K562 (cell line): ENCODE data around the gene INKA2. TPM values are rescaled to one million over a fixed set of nuclear protein-coding genes. Genes with fewer than 3 reads are reported as not detected.

Experiments
- CBX5 ChIP-seq: IDR thresholded peaks from 2 replicates; pipeline ENCODE4 v1.6.1; 2014; ENCODE audit warnings: low read depth, borderline replicate concordance
- CBX8 ChIP-seq: fragments of 200-600 bp; sonication (generic); IDR thresholded peaks from 2 replicates; pipeline ENCODE4 v1.6.1; 2012; ENCODE audit warnings: borderline replicate concordance, mixed run types, low read depth, mild to moderate bottlenecking, moderate library complexity, mixed read lengths, low read length, control low read depth, inconsistent platforms; ENCODE audit not compliant: poor library complexity, severe bottlenecking; ENCODE audit errors: extremely low read depth
- CREB3 ChIP-seq: fragments of 450-650 bp; conservative IDR thresholded peaks from 2 replicates; pipeline ENCODE4 v1.6.1; 2016; ENCODE audit warnings: missing genetic modification characterization, low read depth, mild to moderate bottlenecking, missing compliant biosample characterization, moderate library complexity
- ELF4 ChIP-seq: fragments of 450-650 bp; formaldehyde crosslinking; IDR thresholded peaks from 2 replicates; pipeline ENCODE4 v1.4.0; 2022; ENCODE audit warnings: missing genetic modification characterization
- ELK3 ChIP-seq: fragments of 450-650 bp; formaldehyde crosslinking; IDR thresholded peaks from 2 replicates; pipeline ENCODE4 v1.4.0; 2020; ENCODE audit warnings: mild to moderate bottlenecking
- GABPA ChIP-seq: fragments of 200-800 bp; sonication (Bioruptor generic); conservative IDR thresholded peaks from 2 replicates; pipeline ENCODE4 v1.6.1; 2016; ENCODE audit warnings: low read depth, missing genetic modification characterization, missing compliant biosample characterization
- HEY1 ChIP-seq: fragments of 250-450 bp; sonication (Bioruptor Pico); IDR thresholded peaks from 2 replicates; pipeline ENCODE4 v1.5.0; 2020; ENCODE audit warnings: mild to moderate bottlenecking, moderate library complexity, borderline replicate concordance
- MLX ChIP-seq, 2 experiments: fragments of 450-650 bp in 1 of 2; sonication (generic) in 1 of 2; formaldehyde crosslinking; conservative IDR thresholded peaks; 2 replicates each; pipeline versions ENCODE4 v1.4.0 to v1.8.1; 2020 to 2022; ENCODE audit warnings: mild to moderate bottlenecking in 1 of 2, missing genetic modification reagents in 1 of 2
- NBN ChIP-seq: fragments of 450-650 bp; IDR thresholded peaks from 2 replicates; pipeline ENCODE4 v1.6.1; 2016; ENCODE audit warnings: low read depth, mild to moderate bottlenecking
- PHB2 ChIP-seq: fragments of 450-650 bp; IDR thresholded peaks from 2 replicates; pipeline ENCODE4 v1.6.1; 2017; ENCODE audit warnings: low read depth
- RBBP5 ChIP-seq: fragments of 200-600 bp; sonication (generic); IDR thresholded peaks from 2 replicates; pipeline ENCODE4 v1.6.1; 2012; ENCODE audit warnings: borderline replicate concordance, mild to moderate bottlenecking, low read length, control low read depth, inconsistent platforms; ENCODE audit not compliant: insufficient read depth, poor library complexity, severe bottlenecking
- SUPT5H ChIP-seq: fragments of 450-650 bp; IDR thresholded peaks from 2 replicates; pipeline ENCODE4 v1.6.1; 2016
- VEZF1 ChIP-seq: fragments of 200-800 bp; sonication (Bioruptor generic); IDR thresholded peaks from 2 replicates; pipeline ENCODE4 v1.6.1; 2017; ENCODE audit warnings: missing genetic modification characterization, missing compliant biosample characterization
- ZMIZ1 ChIP-seq, 2 experiments: fragments of 150-350 bp in 1 of 2; IDR thresholded peaks; 2 replicates each; pipeline ENCODE4 v1.6.1; 2012 to 2016; ENCODE audit warnings: low read depth in 2 of 2, low read length in 2 of 2, mild to moderate bottlenecking in 1 of 2, moderate library complexity in 1 of 2
- ZNF23 ChIP-seq: fragments of 250-450 bp; sonication (Bioruptor Pico); IDR thresholded peaks from 2 replicates; pipeline ENCODE4 v1.4.0; 2020; ENCODE audit warnings: mild to moderate bottlenecking
- ZNF589 ChIP-seq: fragments of 200-800 bp; sonication (Bioruptor generic); IDR thresholded peaks from 2 replicates; pipeline ENCODE4 v1.6.1; 2016; ENCODE audit warnings: low read depth, missing genetic modification characterization, missing compliant biosample characterization
- ZNF76 ChIP-seq: fragments of 250-450 bp; sonication (Bioruptor Pico); IDR thresholded peaks from 2 replicates; pipeline ENCODE4 v1.4.0; 2020; ENCODE audit warnings: mild to moderate bottlenecking, moderate library complexity, borderline replicate concordance
- polyA plus RNA-seq, 8 experiments: library from polyadenylated mRNA; depleted of rRNA in 4 of 8; stranded (reverse) in 5 of 8; unstranded in 3 of 8; fragments of >200 nt; fragmentation: Nextera tagmentation in 2 of 8; fragmentation: Illumina TruSeq in 1 of 8; extraction: Ambion mirVana in 2 of 8; extraction: Trizol in 1 of 8; gene quantifications; 2 replicates each; pipeline versions ENCODE4 v1.2.1 to v1.2.3, GENCODE V29; 2011 to 2014; ENCODE audit warnings: inconsistent platforms in 1 of 8, missing spikeins in 1 of 8
- total RNA-seq, 7 experiments: library from RNA; depleted of rRNA in 6 of 7; stranded (reverse); fragments of >200 nt in 6 of 7; fragmentation: Illumina TruSeq in 2 of 7; extraction: Trizol in 2 of 7; gene quantifications; 2 replicates each; pipeline versions ENCODE4 v1.2.1 to v1.2.3, GENCODE V29; 2011 to 2021; ENCODE audit warnings: low replicate concordance in 1 of 7

The INKA2 gene
- total and polyA plus RNA-seq, 9 of the 15 experiments (the other 6 are each of a cell fraction or from before 2014, with no cell fraction given): 0.04 to 1.4 (median 0.26) TPM; not detected in 1

- peak in 1 of 2 experiments; percentile 54; a peak in 1 of 4 replicates for TF ChIP-seq ZMIZ1 (IDR thresholded peaks at IDR 0.05; ENCODE audit: low read depth in 2 of 2, low read length in 2 of 2)
- no peak for TF ChIP-seq MLX (CRISPR knock-in tag; conservative IDR thresholded peaks at IDR 0.05)
- TF ChIP-seq RBBP5: peak; percentile 97
- peak; percentile 42; the same call in 1 of the 2 replicates for TF ChIP-seq ZNF23
- TF ChIP-seq VEZF1 (CRISPR knock-in tag): peak; percentile 99
- peak; percentile 70; the same call in 1 of the 2 replicates for TF ChIP-seq NBN
- TF ChIP-seq ELK3: no peak
- TF ChIP-seq ELF4 (CRISPR knock-in tag): no peak
- TF ChIP-seq CREB3: no peak
- TF ChIP-seq SUPT5H: peak; percentile 89
- no peak for TF ChIP-seq CBX5
- TF ChIP-seq ZNF589: 0 out of 2 replicates have a peak, but pooled peaks have one; percentile 74
- TF ChIP-seq CBX8: no peak
- no peak for TF ChIP-seq HEY1 (CRISPR knock-in tag)
- TF ChIP-seq PHB2: no peak
- no peak; the same call in 1 of the 2 replicates for TF ChIP-seq ZNF76
- peak; percentile 91 for TF ChIP-seq GABPA
These were observed 16.3 kb upstream of the INKA2 start, which contains the start of gene DDX20 (continued) for GRCh38 chr1:111755331-111756123.
